ENCODE results near the gene TEX44.

DNA sequence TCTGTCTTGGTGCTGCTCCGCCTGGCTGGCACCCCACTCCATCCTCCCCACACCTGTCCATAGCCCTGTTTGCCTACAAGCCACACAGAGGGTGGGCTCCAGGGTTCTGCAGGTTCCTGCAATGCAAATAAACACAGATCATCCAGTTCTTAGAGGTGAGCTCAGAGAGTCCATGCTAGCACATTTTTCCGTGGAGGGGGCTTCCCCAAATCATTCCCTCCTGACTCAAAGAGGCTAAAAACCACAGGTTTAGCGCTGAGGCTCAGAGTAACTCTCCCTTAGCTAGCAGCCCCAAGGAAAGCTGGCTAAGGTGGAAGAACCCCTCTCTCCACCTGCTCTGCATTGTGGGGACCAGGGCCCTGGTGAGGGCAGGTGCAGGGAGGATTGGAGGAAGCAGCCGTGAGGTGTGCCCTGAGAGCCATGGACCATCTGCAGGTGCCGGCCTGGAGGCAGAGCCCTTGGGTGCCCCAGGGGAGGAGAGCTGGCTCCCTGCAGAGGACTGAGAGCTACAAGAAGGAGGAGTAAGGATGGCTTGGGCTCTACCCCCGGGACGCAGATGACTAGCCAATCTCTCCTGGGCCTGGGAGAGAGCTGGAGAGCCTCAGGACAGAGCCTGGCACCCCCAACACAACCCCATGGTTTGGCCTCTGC is 23.8 kb upstream of the TEX44 start:
- TF ChIP-seq CTCF (IDR thresholded peaks at IDR 0.05) (no peak), POLR2A (IDR thresholded peaks at IDR 0.05) (no peak)

Measured in lower leg skin (tissue), 3 donors.